Measurements from ENCODE around the gene RINT1.

RINT1 gene

GRCh38 chr7:105599551-105599950 lies 67.5 kb downstream of the RINT1 start:
- DNase-seq (ENCODE audit: low spot score), result no peak

- DNase-seq (ENCODE audit: low spot score), result no peak
Measured at GRCh38 chr7:105600720-105601550, 68.9 kb downstream of the RINT1 start.

GRCh38 chr7:105602325-105603305 lies 70.6 kb downstream of the RINT1 start:
- DNase-seq (ENCODE audit: low spot score), result no peak

GRCh38 chr7:105610165-105610930 lies 78.3 kb downstream of the RINT1 start:
- DNase-seq (ENCODE audit: low spot score), result no peak

- DNase-seq (ENCODE audit: low spot score), result no peak
Measured at GRCh38 chr7:105611856-105612775, 80.1 kb downstream of the RINT1 start.

- no peak for DNase-seq (ENCODE audit: low spot score)
Measured at GRCh38 chr7:105612806-105613205, 80.8 kb downstream of the RINT1 start.

- DNase-seq (ENCODE audit: low spot score), result no peak
Measured at GRCh38 chr7:105613611-105614330, 81.8 kb downstream of the RINT1 start.

- DNase-seq (ENCODE audit: low spot score), result no peak
Measured at GRCh38 chr7:105614341-105614840, 82.4 kb downstream of the RINT1 start.
